HepG2 (cell line): Measurements from ENCODE around the gene KCNH8. TPM values are rescaled to one million over a fixed set of nuclear protein-coding genes. Genes with fewer than 3 reads are reported as not detected.

Experiments used
- ATAC-seq: fragments of 200-7000 bp; cut with Tn5 transposase; 3 replicates; pipeline ENCODE4 v1.9.1; 2020; ENCODE audit warnings: mild to moderate bottlenecking, moderate library complexity
- BruUV-seq: library from RNA; stranded (reverse); fragments of 400-500 nt; replicated peaks from 2 replicates; lab custom pipeline; 2021; lab: Mats Ljungman, UMichigan
- CTCF ChIA-PET: fragments of 300-600 bp; formaldehyde crosslinking; extraction: SDS; loops from one replicate; lab custom pipeline; 2021; ENCODE audit warnings: low total read pairs, inconsistent platforms, low intra/inter-chr PET ratio; lab: Yijun Ruan, JAX
- POLR2A ChIA-PET: fragments of 350-600 bp; sonication (Branson Sonifier 250); formaldehyde crosslinking; loops from one replicate; lab custom pipeline; 2020; ENCODE audit warnings: antibody characterized with exemption, inconsistent platforms; lab: Yijun Ruan, JAX
- DNase-seq: peaks from one replicate; pipeline ENCODE4 v3.0.0-alpha.2; 2015; ENCODE audit warnings: low spot score
- FAIRE-seq: peaks from 3 replicates; lab custom pipeline; 2011; peaks lifted over from hg19 to GRCh38; lab: Jason Lieb, UNC
- H2AFZ ChIP-seq: one replicate; pipeline ENCODE4 v1.6.1; 2011; ENCODE audit warnings: low read length, inconsistent platforms
- H3K27ac ChIP-seq: fragments of 300-600 bp; 3 replicates; pipeline ENCODE4 v1.8.0; 2011; ENCODE audit warnings: mixed run types, mild to moderate bottlenecking, mixed read lengths, low read length, inconsistent platforms; ENCODE audit not compliant: insufficient read depth; ENCODE audit errors: extremely low read length
- H3K27me3 ChIP-seq, 2 experiments: fragments of 200-600 bp in 1 of 2; 2 replicates in 1 of 2; 3 replicates in 1 of 2; pipeline versions ENCODE4 v1.6.0 to v1.8.0; 2011; ENCODE audit warnings: low read length in 2 of 2, mild to moderate bottlenecking in 2 of 2, moderate library complexity in 2 of 2, inconsistent platforms in 1 of 2; ENCODE audit not compliant: insufficient read depth in 2 of 2, control insufficient read depth in 1 of 2
- H3K36me3 ChIP-seq, 2 experiments: fragments of 200-600 bp in 1 of 2; replicated peaks in 1 of 2; 2 replicates in 1 of 2; 3 replicates in 1 of 2; pipeline versions ENCODE4 v1.5.1 to v1.8.0; 2011; ENCODE audit warnings: low read length in 2 of 2, inconsistent platforms in 1 of 2; ENCODE audit not compliant: insufficient read depth in 2 of 2, control insufficient read depth in 1 of 2
- H3K4me1 ChIP-seq: 2 replicates; pipeline ENCODE4 v1.5.1; 2012; ENCODE audit warnings: low read length, inconsistent platforms; ENCODE audit not compliant: insufficient read depth
- H3K4me2 ChIP-seq: 2 replicates; pipeline ENCODE4 v1.6.0; 2011; ENCODE audit warnings: low read depth, low read length, inconsistent platforms
- H3K4me3 ChIP-seq, 3 experiments: fragments of 200-600 bp in 1 of 3; sonication (generic), shearing (Covaris generic) in 1 of 3; replicated peaks in 1 of 3; 2 replicates each; pipeline ENCODE4 v1.5.1; 2011 to 2016; ENCODE audit warnings: low read length in 3 of 3, inconsistent platforms in 2 of 3, low read depth in 2 of 3, mild to moderate bottlenecking in 2 of 3, control low read depth in 1 of 3, mixed read lengths in 1 of 3; ENCODE audit not compliant: insufficient read depth in 1 of 3
- H3K79me2 ChIP-seq: one replicate; pipeline ENCODE4 v1.6.1; 2011; ENCODE audit warnings: low read length, inconsistent platforms; ENCODE audit not compliant: insufficient read depth
- H3K9ac ChIP-seq: 2 replicates; pipeline ENCODE4 v1.6.0; 2011; ENCODE audit warnings: mild to moderate bottlenecking, low read depth, low read length, inconsistent platforms; ENCODE audit not compliant: insufficient read depth
- H3K9me3 ChIP-seq: 2 replicates; pipeline ENCODE4 v1.5.1; 2012; ENCODE audit warnings: mild to moderate bottlenecking, low read length
- H4K20me1 ChIP-seq: 2 replicates; pipeline ENCODE4 v1.6.0; 2011; ENCODE audit warnings: inconsistent platforms, mild to moderate bottlenecking, low read length, moderate library complexity; ENCODE audit not compliant: insufficient read depth
- ARHGAP35 ChIP-seq: sonication (generic); formaldehyde crosslinking; IDR thresholded peaks from 2 replicates; pipeline ENCODE4 v1.9.0; 2022; ENCODE audit warnings: mild to moderate bottlenecking, inconsistent platforms, moderate library complexity, missing genetic modification reagents, borderline replicate concordance
- BHLHE40 ChIP-seq: IDR thresholded peaks from 2 replicates; pipeline ENCODE4 v1.6.1; 2011; ENCODE audit warnings: low read length, improper control_type of control experiment
- ELF4 ChIP-seq: sonication (generic); formaldehyde crosslinking; IDR thresholded peaks from 2 replicates; pipeline ENCODE4 v1.5.0; 2020; ENCODE audit warnings: missing genetic modification reagents, mild to moderate bottlenecking, moderate library complexity, borderline replicate concordance
- MED13 ChIP-seq: sonication (generic); formaldehyde crosslinking; IDR thresholded peaks from 2 replicates; pipeline ENCODE4 v1.5.0; 2020; ENCODE audit warnings: missing genetic modification reagents
- MTA3 ChIP-seq: sonication (generic); formaldehyde crosslinking; IDR thresholded peaks from 2 replicates; pipeline ENCODE4 v1.4.0; 2020; ENCODE audit warnings: missing genetic modification reagents
- TBX3 ChIP-seq: fragments of 450-650 bp; IDR thresholded peaks from 2 replicates; pipeline ENCODE4 v1.6.1; 2017; ENCODE audit warnings: antibody characterized with exemption, mild to moderate bottlenecking, inconsistent platforms, borderline replicate concordance
- TFAP4 ChIP-seq: sonication (generic); IDR thresholded peaks from 2 replicates; pipeline ENCODE4 v1.6.1; 2016; ENCODE audit warnings: low read depth, borderline replicate concordance
- ZNF569 ChIP-seq: sonication (generic); formaldehyde crosslinking; IDR thresholded peaks from 2 replicates; pipeline ENCODE4 v1.5.0; 2020; ENCODE audit warnings: mild to moderate bottlenecking, missing genetic modification reagents, moderate library complexity, borderline replicate concordance
- WGBS: methylation state at CpG from one replicate; pipeline ENCODE4 v1.1.6; 2017; ENCODE audit warnings: low lambda C conversion rate; 5-methylcytosine and 5-hydroxymethylcytosine counted together
- in situ Hi-C: cut with HindIII; loops from 2 replicates; pipeline ENCODE4 v1.10.0; 2017; ENCODE audit warnings: low pct_unique_long_range_greater_than_20kb; ENCODE audit not compliant: extremely low pct_ligation_motif_present
- intact Hi-C: fragments of 100-400 bp; cut with micrococcal nuclease; formaldehyde crosslinking; loops from one replicate; pipeline ENCODE4 v1.10.0; 2022; ENCODE audit not compliant: unreplicated experiment
- polyA plus RNA-seq, 8 experiments: library from polyadenylated mRNA; depleted of rRNA in 3 of 8; stranded (reverse) in 7 of 8; unstranded in 1 of 8; fragments of >200 nt; fragmentation: Illumina TruSeq in 4 of 8; extraction: Trizol in 4 of 8; gene quantifications; 2 replicates each; pipeline versions ENCODE4 v1.2.1 to v1.2.3, GENCODE V29; 2011 to 2016; ENCODE audit warnings: low read depth in 4 of 8, missing spikeins in 1 of 8, mixed read lengths in 1 of 8; ENCODE audit not compliant: insufficient read depth in 1 of 8
- total RNA-seq, 5 experiments: library from RNA; depleted of rRNA; stranded (reverse); fragments of >200 nt; fragmentation: Illumina TruSeq; extraction: Trizol; gene quantifications; 2 replicates each; pipeline ENCODE4 v1.2.3, GENCODE V29; 2016; ENCODE audit warnings: low read depth in 1 of 5
- TF ChIP-seq, protein P1 (sequence below): sonication (generic); formaldehyde crosslinking; IDR thresholded peaks from 2 replicates; pipeline ENCODE4 v1.8.1; 2023; ENCODE audit warnings: mild to moderate bottlenecking, missing genetic modification reagents, borderline replicate concordance
- TF ChIP-seq, protein P2 (sequence below): sonication (generic); formaldehyde crosslinking; IDR thresholded peaks from 2 replicates; pipeline ENCODE4 v1.4.0; 2020; ENCODE audit warnings: missing genetic modification reagents, borderline replicate concordance
- TF ChIP-seq, protein P3 (sequence below), 2 experiments: IDR thresholded peaks; 2 replicates each; pipeline ENCODE4 v1.6.1; 2011 to 2012; ENCODE audit warnings: low read length in 2 of 2, borderline replicate concordance in 1 of 2, low read depth in 1 of 2, mild to moderate bottlenecking in 1 of 2, moderate library complexity in 1 of 2

The KCNH8 gene
- total and polyA plus RNA-seq, 2 of the 13 experiments (the other 11 are each of a cell fraction or from before 2014, with no cell fraction given) = 0.04 TPM; not detected in 1

DNA sequence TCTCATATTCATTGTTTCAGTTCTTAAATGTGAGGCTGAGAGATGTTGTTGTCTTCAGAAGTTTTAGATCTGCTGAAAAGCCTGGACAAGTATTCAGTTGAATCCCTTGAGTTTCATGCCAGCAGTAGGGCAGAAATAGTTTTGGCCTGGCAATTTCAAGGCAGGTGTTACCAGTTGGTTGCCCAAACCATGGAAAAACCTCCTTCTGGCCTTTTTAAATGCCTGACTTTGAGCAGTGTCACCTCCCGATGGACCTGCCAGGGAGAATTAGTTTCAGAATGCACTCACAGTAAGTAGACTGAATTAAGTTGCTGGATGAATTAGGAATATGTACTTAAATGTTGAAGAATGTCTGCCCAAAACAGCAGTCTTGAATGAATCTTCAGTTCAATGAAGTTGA lies 383.1 kb downstream of the KCNH8 start (continued):
- TF ChIP-seq, protein P1, sequence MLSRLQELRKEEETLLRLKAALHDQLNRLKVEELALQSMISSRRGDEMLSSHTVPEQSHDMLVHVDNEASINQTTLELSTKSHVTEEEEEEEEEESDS (CRISPR knock-in tag) = no peak
- TF ChIP-seq ZNF569 (CRISPR knock-in tag) = no peak
- TF ChIP-seq, protein P2, sequence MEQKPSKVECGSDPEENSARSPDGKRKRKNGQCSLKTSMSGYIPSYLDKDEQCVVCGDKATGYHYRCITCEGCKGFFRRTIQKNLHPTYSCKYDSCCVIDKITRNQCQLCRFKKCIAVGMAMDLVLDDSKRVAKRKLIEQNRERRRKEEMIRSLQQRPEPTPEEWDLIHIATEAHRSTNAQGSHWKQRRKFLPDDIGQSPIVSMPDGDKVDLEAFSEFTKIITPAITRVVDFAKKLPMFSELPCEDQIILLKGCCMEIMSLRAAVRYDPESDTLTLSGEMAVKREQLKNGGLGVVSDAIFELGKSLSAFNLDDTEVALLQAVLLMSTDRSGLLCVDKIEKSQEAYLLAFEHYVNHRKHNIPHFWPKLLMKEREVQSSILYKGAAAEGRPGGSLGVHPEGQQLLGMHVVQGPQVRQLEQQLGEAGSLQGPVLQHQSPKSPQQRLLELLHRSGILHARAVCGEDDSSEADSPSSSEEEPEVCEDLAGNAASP (CRISPR knock-in tag) = no peak

GRCh38 chr3:19539518-19540392 lies 391.4 kb downstream of the KCNH8 start:
- Histone ChIP-seq H3K27me3 (no peaks in the 10 kb centered on the region), H3K79me2 (no peaks in the 10 kb centered on the region), H3K4me3 (no peak overlapping the region), H3K36me3 (no peaks in the 10 kb centered on the region), H2AFZ (no peak overlapping the region), H3K9me3 (no peaks in the 10 kb centered on the region), H4K20me1 (no peaks in the 10 kb centered on the region), H3K4me1 (no peaks in the 10 kb centered on the region), H3K9ac (no peak overlapping the region), H3K4me2 (no peak overlapping the region), H3K27ac (no peak overlapping the region)
- ChIA-PET CTCF (no interaction called here), POLR2A (no interaction called here)
- BruUV-seq = no TSS peak
- intact Hi-C loops (loop anchor here (5.0 kb wide), 1 partner anchor 472 kb away; no protein-coding TSS in a partner anchor), in situ Hi-C loops (loop anchor here (25.0 kb wide), 1 partner anchor 477 kb away; no protein-coding TSS in a partner anchor)
- ATAC-seq (no peak), DNase-seq (no peak), FAIRE-seq (no peak)
- no peak for TF ChIP-seq MTA3
- TF ChIP-seq TFAP4 = no peak
- no peak for TF ChIP-seq ELF4 (CRISPR knock-in tag)
- TF ChIP-seq BHLHE40 = no peak
- TF ChIP-seq, protein P3, sequence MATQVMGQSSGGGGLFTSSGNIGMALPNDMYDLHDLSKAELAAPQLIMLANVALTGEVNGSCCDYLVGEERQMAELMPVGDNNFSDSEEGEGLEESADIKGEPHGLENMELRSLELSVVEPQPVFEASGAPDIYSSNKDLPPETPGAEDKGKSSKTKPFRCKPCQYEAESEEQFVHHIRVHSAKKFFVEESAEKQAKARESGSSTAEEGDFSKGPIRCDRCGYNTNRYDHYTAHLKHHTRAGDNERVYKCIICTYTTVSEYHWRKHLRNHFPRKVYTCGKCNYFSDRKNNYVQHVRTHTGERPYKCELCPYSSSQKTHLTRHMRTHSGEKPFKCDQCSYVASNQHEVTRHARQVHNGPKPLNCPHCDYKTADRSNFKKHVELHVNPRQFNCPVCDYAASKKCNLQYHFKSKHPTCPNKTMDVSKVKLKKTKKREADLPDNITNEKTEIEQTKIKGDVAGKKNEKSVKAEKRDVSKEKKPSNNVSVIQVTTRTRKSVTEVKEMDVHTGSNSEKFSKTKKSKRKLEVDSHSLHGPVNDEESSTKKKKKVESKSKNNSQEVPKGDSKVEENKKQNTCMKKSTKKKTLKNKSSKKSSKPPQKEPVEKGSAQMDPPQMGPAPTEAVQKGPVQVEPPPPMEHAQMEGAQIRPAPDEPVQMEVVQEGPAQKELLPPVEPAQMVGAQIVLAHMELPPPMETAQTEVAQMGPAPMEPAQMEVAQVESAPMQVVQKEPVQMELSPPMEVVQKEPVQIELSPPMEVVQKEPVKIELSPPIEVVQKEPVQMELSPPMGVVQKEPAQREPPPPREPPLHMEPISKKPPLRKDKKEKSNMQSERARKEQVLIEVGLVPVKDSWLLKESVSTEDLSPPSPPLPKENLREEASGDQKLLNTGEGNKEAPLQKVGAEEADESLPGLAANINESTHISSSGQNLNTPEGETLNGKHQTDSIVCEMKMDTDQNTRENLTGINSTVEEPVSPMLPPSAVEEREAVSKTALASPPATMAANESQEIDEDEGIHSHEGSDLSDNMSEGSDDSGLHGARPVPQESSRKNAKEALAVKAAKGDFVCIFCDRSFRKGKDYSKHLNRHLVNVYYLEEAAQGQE (IDR thresholded peaks at IDR 0.05; ENCODE audit: borderline replicate concordance in 1 of 2, low read depth in 1 of 2, low read length in 2 of 2) = no peak
- no peak for TF ChIP-seq MED13 (CRISPR knock-in tag)
- no peak for TF ChIP-seq TBX3
- no peak for TF ChIP-seq ARHGAP35 (CRISPR knock-in tag)
- WGBS = 0% methylated on average over 2 of the region's 2 CpGs
